Stimulated activated memory B cell treated with anti-CD40 and anti-IgM and Interleukin-4, amounts not matched to agents 10 μg/mL and 1 μg/mL and 100 μg/mL, for 72 hours (primary cell): ENCODE data around the gene CDKN2D.
"Not testable (repeated sequence)": the region's sequence is repeated elsewhere in the genome, so short reads cannot be mapped to it uniquely, and the experiment has no call there.

Experiments used
- ATAC-seq: fragments of 150-1000 bp; cut with Tn5 transposase; 2 replicates; pipeline ENCODE4 v1.10.0; 2021
- H3K27ac Mint-ChIP-seq: one replicate; pipeline ENCODE4 v1.8.0; 2022; ENCODE audit warnings: mild to moderate bottlenecking, mixed read lengths
- H3K27me3 Mint-ChIP-seq: one replicate; pipeline ENCODE4 v1.8.0; 2022; ENCODE audit warnings: mixed read lengths
- H3K36me3 Mint-ChIP-seq: one replicate; pipeline ENCODE4 v1.8.0; 2022; ENCODE audit warnings: mixed read lengths
- H3K4me1 Mint-ChIP-seq: one replicate; pipeline ENCODE4 v1.8.0; 2022; ENCODE audit warnings: mixed read lengths
- H3K4me3 Mint-ChIP-seq: one replicate; pipeline ENCODE4 v1.8.0; 2022; ENCODE audit warnings: mild to moderate bottlenecking, moderate library complexity, mixed read lengths
- H3K9me3 Mint-ChIP-seq: one replicate; pipeline ENCODE4 v1.8.0; 2022; ENCODE audit warnings: mixed read lengths

The CDKN2D gene

GRCh38 chr19:10548746-10549276 lies 20.0 kb downstream of the CDKN2D start:
- Mint-ChIP-seq H3K36me3 (peaks cover 42% of the 10 kb centered on the region), H3K27me3 (no peaks in the 10 kb centered on the region), H3K4me3 (no peak overlapping the region), H3K27ac (no peak overlapping the region), H3K4me1 (peaks cover 32% of the 10 kb centered on the region), H3K9me3 (no peaks in the 10 kb centered on the region)
- no peak for ATAC-seq

GRCh38 chr19:10546817-10547216 lies 22.0 kb downstream of the CDKN2D start:
- Mint-ChIP-seq H3K4me1 (peaks cover 18% of the 10 kb centered on the region), H3K36me3 (peaks cover 22% of the 10 kb centered on the region), H3K4me3 (no peak overlapping the region), H3K27ac (no peak overlapping the region), H3K27me3 (no peaks in the 10 kb centered on the region), H3K9me3 (no peaks in the 10 kb centered on the region)
- no peak for ATAC-seq

GRCh38 chr19:10544753-10545251 lies 24.0 kb downstream of the CDKN2D start:
- Mint-ChIP-seq H3K9me3 (no peaks in the 10 kb centered on the region), H3K27ac (peak overlapping the region; percentile 83), H3K4me3 (peak overlapping the region; percentile 81), H3K27me3 (peaks cover 11% of the 10 kb centered on the region), H3K36me3 (peaks cover 11% of the 10 kb centered on the region), H3K4me1 (peaks cover 11% of the 10 kb centered on the region)
- ATAC-seq: no peak

- Mint-ChIP-seq H3K36me3 (peaks cover 11% of the 10 kb centered on the region), H3K4me3 (peak overlapping the region; percentile 81), H3K27ac (peak overlapping the region; percentile 83), H3K4me1 (peaks cover 11% of the 10 kb centered on the region), H3K9me3 (no peaks in the 10 kb centered on the region), H3K27me3 (peaks cover 16% of the 10 kb centered on the region)
- peak; percentile 42 for ATAC-seq
Measured at GRCh38 chr19:10544242-10544752, 24.5 kb downstream of the CDKN2D start.

GRCh38 chr19:10543420-10544241 lies 25.1 kb downstream of the CDKN2D start, which contains the start of gene ATG4D:
ATG4D (plus strand) TSS chr19:10543904; CDS start chr19:10544091, 187 bp downstream.
- Mint-ChIP-seq H3K36me3 (peaks cover 6% of the 10 kb centered on the region), H3K27me3 (peaks cover 23% of the 10 kb centered on the region), H3K4me1 (peaks cover 11% of the 10 kb centered on the region), H3K9me3 (no peaks in the 10 kb centered on the region), H3K27ac (peak within 1 kb of the TSS; percentile 83), H3K4me3 (peak within 1 kb of the TSS; percentile 82)
- ATAC-seq: peak; percentile 93

GRCh38 chr19:10543059-10543419 lies 25.7 kb downstream of the CDKN2D start:
- Mint-ChIP-seq H3K27me3 (peaks cover 28% of the 10 kb centered on the region), H3K27ac (peak overlapping the region; percentile 83), H3K36me3 (no peaks in the 10 kb centered on the region), H3K4me3 (peak overlapping the region; percentile 82), H3K9me3 (no peaks in the 10 kb centered on the region), H3K4me1 (peaks cover 11% of the 10 kb centered on the region)
- ATAC-seq: no peak

GRCh38 chr19:10539016-10539415 lies 29.8 kb downstream of the CDKN2D start:
- not testable (repeated sequence) for H3K36me3 Mint-ChIP-seq, H3K9me3 Mint-ChIP-seq, ATAC-seq, H3K4me3 Mint-ChIP-seq, H3K4me1 Mint-ChIP-seq, H3K27ac Mint-ChIP-seq
- H3K27me3 Mint-ChIP-seq: peaks cover 39% of the 10 kb centered on the region

- H3K27ac Mint-ChIP-seq: no peak overlapping the region
- H3K4me3 Mint-ChIP-seq: no peak overlapping the region
- no peaks in the 10 kb centered on the region for H3K4me1 Mint-ChIP-seq
- no peaks in the 10 kb centered on the region for H3K9me3 Mint-ChIP-seq
- no peaks in the 10 kb centered on the region for H3K36me3 Mint-ChIP-seq
- no peak for ATAC-seq
- peaks cover 39% of the 10 kb centered on the region for H3K27me3 Mint-ChIP-seq
Measured at GRCh38 chr19:10538204-10538983, 30.4 kb downstream of the CDKN2D start.

- H3K36me3 Mint-ChIP-seq: no peaks in the 10 kb centered on the region
- ATAC-seq: no peak
- peaks cover 42% of the 10 kb centered on the region for H3K27me3 Mint-ChIP-seq
- no peak overlapping the region for H3K27ac Mint-ChIP-seq
- no peak overlapping the region for H3K4me3 Mint-ChIP-seq
- no peaks in the 10 kb centered on the region for H3K9me3 Mint-ChIP-seq
- no peaks in the 10 kb centered on the region for H3K4me1 Mint-ChIP-seq
Measured at GRCh38 chr19:10537668-10538067, 31.1 kb downstream of the CDKN2D start.

GRCh38 chr19:10535613-10536012 lies 33.2 kb downstream of the CDKN2D start:
- Mint-ChIP-seq H3K4me1 (no peaks in the 10 kb centered on the region), H3K27me3 (peaks cover 49% of the 10 kb centered on the region), H3K9me3 (no peaks in the 10 kb centered on the region), H3K36me3 (no peaks in the 10 kb centered on the region), H3K4me3 (no peak overlapping the region), H3K27ac (no peak overlapping the region)
- ATAC-seq: no peak

GRCh38 chr19:10533646-10534386 lies 35.0 kb downstream of the CDKN2D start:
- no peaks in the 10 kb centered on the region for H3K4me1 Mint-ChIP-seq
- peaks cover 31% of the 10 kb centered on the region for H3K27me3 Mint-ChIP-seq
- H3K9me3 Mint-ChIP-seq: no peaks in the 10 kb centered on the region
- no peak overlapping the region for H3K27ac Mint-ChIP-seq
- no peak for ATAC-seq
- no peaks in the 10 kb centered on the region for H3K36me3 Mint-ChIP-seq
- no peak overlapping the region for H3K4me3 Mint-ChIP-seq

- Mint-ChIP-seq H3K4me1 (no peaks in the 10 kb centered on the region), H3K27ac (no peak overlapping the region), H3K27me3 (peaks cover 22% of the 10 kb centered on the region), H3K36me3 (no peaks in the 10 kb centered on the region), H3K4me3 (no peak overlapping the region), H3K9me3 (peaks cover 3% of the 10 kb centered on the region)
- no peak for ATAC-seq
Measured at GRCh38 chr19:10532457-10532856, 36.3 kb downstream of the CDKN2D start.

GRCh38 chr19:10526887-10527286 lies 41.9 kb downstream of the CDKN2D start:
- ATAC-seq, H3K27ac Mint-ChIP-seq, H3K9me3 Mint-ChIP-seq, H3K27me3 Mint-ChIP-seq, H3K4me1 Mint-ChIP-seq, H3K36me3 Mint-ChIP-seq, H3K4me3 Mint-ChIP-seq: not testable (repeated sequence)

- no peak overlapping the region for H3K4me3 Mint-ChIP-seq
- ATAC-seq: no peak
- H3K27ac Mint-ChIP-seq: no peak overlapping the region
- H3K36me3 Mint-ChIP-seq: no peaks in the 10 kb centered on the region
- peaks cover 3% of the 10 kb centered on the region for H3K9me3 Mint-ChIP-seq
- H3K27me3 Mint-ChIP-seq: no peaks in the 10 kb centered on the region
- H3K4me1 Mint-ChIP-seq: no peaks in the 10 kb centered on the region
Measured at GRCh38 chr19:10525636-10526035, 43.1 kb downstream of the CDKN2D start.
